Vagina (tissue), 2 donors: ENCODE measurements around the gene CRLF2.

Experiments
- CTCF ChIP-seq, 3 experiments: fragments of 450-650 bp in 2 of 3; fragments of 200-600 bp in 1 of 3; sonication (generic) in 1 of 3; IDR thresholded peaks; one replicate each; pipeline ENCODE4 v1.5.1; 2017 to 2019; ENCODE audit warnings: antibody characterized with exemption in 3 of 3, mild to moderate bottlenecking in 2 of 3, moderate library complexity in 2 of 3
- POLR2AphosphoS5 ChIP-seq, 2 donors: sonication (generic); formaldehyde crosslinking; IDR thresholded peaks; one replicate each; pipeline ENCODE4 v1.9.0; 2017; ENCODE audit warnings: antibody characterized with exemption in 2 of 2, mild to moderate bottlenecking in 2 of 2, low read depth in 1 of 2; ENCODE audit not compliant: insufficient read depth in 1 of 2

- TF ChIP-seq CTCF (IDR thresholded peaks at IDR 0.05) (no peak), POLR2AphosphoS5 (IDR thresholded peaks at IDR 0.05; ENCODE audit: insufficient read depth in 1 of 2, low read depth in 1 of 2) (no peak)
Observed at GRCh38 chrX:1152090-1152489, 60.4 kb downstream of the CRLF2 start.
